Left hindlimb (tissue), 1 donor: ENCODE results near the gene ILKAP.

ENCODE experiments used
- DNase-seq: peaks from one replicate; pipeline ENCODE4 v3.0.0-alpha.2; 2018

Gene ILKAP

GRCh38 chr2:238164906-238165287 is 38.6 kb downstream of the ILKAP start:
- DNase-seq: no peak

GRCh38 chr2:238163481-238164198 is 39.9 kb downstream of the ILKAP start:
- DNase-seq: no peak

DNA sequence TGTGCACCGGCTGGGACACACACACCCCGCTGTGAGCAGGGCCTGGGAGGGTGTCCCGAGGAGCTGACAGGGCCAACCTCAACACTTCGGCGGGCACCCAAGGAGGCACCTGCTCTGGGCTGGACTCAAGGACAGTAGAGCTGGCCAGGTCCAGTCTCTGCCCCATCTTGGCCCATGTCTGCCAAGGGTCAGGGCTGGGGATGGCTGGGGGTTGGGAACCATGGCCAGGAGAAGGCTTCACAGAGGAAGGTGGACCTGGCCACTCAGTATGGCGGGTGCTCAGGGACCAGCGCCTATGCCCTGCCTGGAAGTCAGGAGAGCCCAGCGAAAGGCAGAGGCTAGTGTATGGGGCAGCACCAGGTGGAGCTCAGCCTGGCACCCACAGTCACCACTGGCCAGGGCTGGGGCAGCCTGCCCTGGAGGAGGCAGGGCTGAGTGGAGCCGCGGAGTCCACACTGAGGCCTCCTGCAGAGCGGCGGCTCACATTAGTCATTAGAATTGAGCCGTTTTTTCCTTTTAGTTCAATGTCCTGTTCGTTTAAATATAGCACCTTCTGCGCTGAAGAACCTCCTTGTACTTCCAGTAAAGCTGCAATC is 40.6 kb downstream of the ILKAP start:
- DNase-seq: no peak

- no peak for DNase-seq
These were observed 41.1 kb downstream of the ILKAP start for GRCh38 chr2:238162251-238162845.

- no peak for DNase-seq
These were observed 42.0 kb downstream of the ILKAP start for GRCh38 chr2:238161291-238162051.

DNA sequence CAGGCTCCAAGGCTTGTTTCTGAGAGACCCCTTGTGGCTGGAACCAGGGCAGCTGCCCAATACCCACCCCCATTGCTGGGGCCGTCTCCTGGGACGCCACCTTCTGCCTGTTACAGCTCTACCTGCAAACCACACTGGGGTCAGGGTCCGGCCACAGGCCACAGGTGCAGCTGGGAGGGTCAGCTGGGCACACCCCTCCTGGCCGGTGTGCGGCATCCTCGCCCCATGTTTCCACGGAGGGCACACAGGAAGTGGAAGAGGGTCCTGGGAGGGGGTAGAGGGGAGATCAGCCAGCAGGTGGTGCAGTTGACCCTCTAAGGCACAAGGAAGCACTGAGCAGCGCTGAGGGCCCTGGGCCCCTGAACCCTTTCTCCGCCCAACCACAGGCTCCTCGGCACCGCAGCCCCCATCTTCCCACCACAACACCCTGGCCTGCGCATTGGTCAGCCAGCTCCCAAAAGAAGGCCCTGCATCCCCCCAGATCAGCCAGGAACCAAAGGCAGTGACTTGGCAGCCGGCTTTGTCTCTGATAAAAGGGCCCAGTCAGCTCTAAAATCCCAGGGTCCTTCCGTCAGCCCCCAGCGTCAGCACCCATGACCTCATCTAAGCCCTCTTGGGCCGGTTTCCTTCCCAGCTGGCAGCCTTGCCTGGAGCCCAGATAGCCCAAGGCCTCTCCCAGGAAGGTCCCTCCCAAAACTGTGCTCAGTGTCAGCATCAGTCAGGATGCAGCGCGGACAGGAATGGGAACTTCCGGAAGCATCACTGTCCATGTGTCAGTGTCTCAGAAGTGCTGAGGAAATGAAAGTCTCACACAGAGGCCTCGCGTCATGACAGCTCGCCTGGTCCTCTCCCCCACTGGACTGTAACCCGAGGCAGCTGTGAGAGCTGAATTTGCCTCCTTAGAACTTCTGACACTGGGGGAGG is 43.0 kb downstream of the ILKAP start:
- no peak for DNase-seq

- no peak for DNase-seq
These were observed 43.8 kb downstream of the ILKAP start for GRCh38 chr2:238159661-238160205.

- no peak for DNase-seq
These were observed 44.4 kb downstream of the ILKAP start for GRCh38 chr2:238159071-238159539.

- no peak for DNase-seq
These were observed 44.9 kb downstream of the ILKAP start, which contains the start of gene ERFE for GRCh38 chr2:238158509-238159070. ERFE (plus strand) TSS chr2:238158970; CDS start chr2:238159008, 38 bp downstream.

DNA sequence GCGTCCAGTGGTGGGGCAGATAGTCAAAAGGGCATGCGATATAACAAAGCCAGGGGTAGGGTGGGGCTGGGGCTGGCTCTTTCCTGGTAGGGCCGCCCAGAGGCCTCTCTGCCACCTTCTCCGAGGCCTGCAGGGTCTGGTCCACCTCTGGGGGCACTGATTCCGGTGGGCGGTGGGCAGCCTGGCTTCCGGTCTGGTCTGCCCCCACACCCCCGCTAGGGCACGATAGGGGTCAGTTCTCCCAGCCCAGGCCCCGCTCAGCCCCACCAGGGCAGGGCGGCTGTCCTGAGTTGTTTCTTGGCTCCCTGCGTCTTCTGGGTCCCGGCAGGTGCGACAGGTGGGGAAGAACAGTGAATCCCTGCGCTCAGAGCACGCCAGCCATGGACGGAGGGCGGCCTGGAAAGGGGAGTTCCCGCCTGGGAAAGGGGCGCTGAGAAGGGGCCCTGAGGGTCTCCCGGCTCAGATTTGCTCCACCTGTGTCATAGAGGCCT is 45.4 kb downstream of the ILKAP start:
- no peak for DNase-seq

DNA sequence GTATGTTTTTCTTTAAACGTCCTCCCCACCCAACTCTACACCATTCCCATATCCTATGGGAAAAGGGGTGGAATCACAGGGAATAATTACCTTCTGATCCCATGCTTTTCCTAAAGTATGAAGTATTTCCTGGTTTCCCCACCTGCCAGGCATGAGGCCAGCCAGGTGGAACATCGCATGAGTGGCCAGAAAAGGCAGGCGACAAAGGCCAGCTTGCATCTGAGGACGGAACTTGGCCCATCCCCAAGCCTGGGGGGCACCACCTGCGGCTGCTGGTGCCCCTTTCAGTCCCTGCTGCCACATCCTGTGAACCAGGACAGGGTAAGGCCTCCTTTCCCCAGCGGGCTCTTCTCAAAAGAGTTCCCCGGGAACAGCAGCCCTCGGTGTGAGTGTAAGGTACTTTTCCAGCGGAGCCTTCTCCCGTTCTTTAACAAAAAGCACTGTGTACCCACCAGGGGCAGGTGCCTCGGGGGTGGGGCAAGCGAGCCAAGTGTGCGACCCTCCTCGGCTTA is 45.9 kb downstream of the ILKAP start:
- DNase-seq: no peak

GRCh38 chr2:238155761-238156694 is 47.5 kb downstream of the ILKAP start:
- DNase-seq: no peak

- no peak for DNase-seq
These were observed 48.3 kb downstream of the ILKAP start for GRCh38 chr2:238155051-238155760.

- no peak for DNase-seq
These were observed 48.9 kb downstream of the ILKAP start for GRCh38 chr2:238154570-238154969.

GRCh38 chr2:238152771-238153688 is 50.5 kb downstream of the ILKAP start:
- no peak for DNase-seq

GRCh38 chr2:238151628-238152235 is 51.8 kb downstream of the ILKAP start:
- DNase-seq: no peak

GRCh38 chr2:238151205-238151604 is 52.3 kb downstream of the ILKAP start:
- DNase-seq: no peak

DNA sequence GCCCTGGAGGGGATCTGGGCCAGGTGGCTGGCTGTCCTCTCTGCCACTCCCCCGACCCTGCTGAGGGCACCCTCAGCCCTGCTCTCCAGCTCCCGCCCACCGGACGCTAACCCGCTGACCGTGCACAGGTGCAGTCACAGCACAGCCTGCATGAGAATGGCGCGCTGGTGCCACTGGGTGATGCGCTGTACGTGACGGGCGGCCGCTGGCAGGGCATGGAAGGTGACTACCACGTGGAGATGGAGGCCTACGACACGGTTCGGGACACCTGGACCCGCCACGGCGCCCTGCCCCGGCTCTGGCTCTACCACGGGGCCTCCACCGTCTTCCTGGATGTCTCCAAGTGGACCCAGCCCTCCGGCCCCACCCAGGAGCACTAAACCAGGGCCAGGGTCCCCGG is 52.8 kb downstream of the ILKAP start:
- no peak for DNase-seq
